ENCODE measurements around the gene PLEKHG4.
A peak's percentile ranks its signal among the peaks of the same experiment; 100 is the strongest.

Gene PLEKHG4

GRCh38 chr16:67237396-67238277, 41.7 kb upstream of the PLEKHG4 start:
- 90 to 95% methylated on average over 9 to 10 of the region's 16 CpGs for WGBS, 2 experiments (ENCODE audit: insufficient coverage in 2 of 2)
- no peak overlapping the region for H3K27ac ChIP-seq (ENCODE audit: low read depth, low read length, severe bottlenecking)

GRCh38 chr16:67238278-67238575, 41.1 kb upstream of the PLEKHG4 start:
- Histone ChIP-seq H3K9me3 (ENCODE audit: control insufficient read depth, low read length) (no peaks in the 10 kb centered on the region), H3K4me1 (ENCODE audit: control insufficient read depth, insufficient read depth, low read length, poor library complexity, severe bottlenecking) (peaks cover 34% of the 10 kb centered on the region), H3K27ac (ENCODE audit: low read depth, low read length, severe bottlenecking) (no peak overlapping the region), H3K4me3 (ENCODE audit: extremely low read depth, insufficient read depth, low read length, poor library complexity, severe bottlenecking) (no peak overlapping the region), H3K36me3 (ENCODE audit: control insufficient read depth, insufficient read depth, low read length) (peaks cover 71% of the 10 kb centered on the region)
- WGBS, 2 experiments (ENCODE audit: insufficient coverage in 2 of 2): 80 to 90% methylated on average over 1 to 2 of the region's 3 CpGs

More at GRCh38 chr16:67237396-67238277, 41.7 kb upstream of the PLEKHG4 start:
- no peak overlapping the region for H3K4me3 ChIP-seq (ENCODE audit: extremely low read depth, insufficient read depth, low read length, poor library complexity, severe bottlenecking)
- H3K4me1 ChIP-seq (ENCODE audit: control insufficient read depth, insufficient read depth, low read length, poor library complexity, severe bottlenecking): peaks cover 28% of the 10 kb centered on the region
- H3K36me3 ChIP-seq (ENCODE audit: control insufficient read depth, insufficient read depth, low read length): peaks cover 74% of the 10 kb centered on the region
- H3K9me3 ChIP-seq (ENCODE audit: control insufficient read depth, low read length): no peaks in the 10 kb centered on the region

DNA sequence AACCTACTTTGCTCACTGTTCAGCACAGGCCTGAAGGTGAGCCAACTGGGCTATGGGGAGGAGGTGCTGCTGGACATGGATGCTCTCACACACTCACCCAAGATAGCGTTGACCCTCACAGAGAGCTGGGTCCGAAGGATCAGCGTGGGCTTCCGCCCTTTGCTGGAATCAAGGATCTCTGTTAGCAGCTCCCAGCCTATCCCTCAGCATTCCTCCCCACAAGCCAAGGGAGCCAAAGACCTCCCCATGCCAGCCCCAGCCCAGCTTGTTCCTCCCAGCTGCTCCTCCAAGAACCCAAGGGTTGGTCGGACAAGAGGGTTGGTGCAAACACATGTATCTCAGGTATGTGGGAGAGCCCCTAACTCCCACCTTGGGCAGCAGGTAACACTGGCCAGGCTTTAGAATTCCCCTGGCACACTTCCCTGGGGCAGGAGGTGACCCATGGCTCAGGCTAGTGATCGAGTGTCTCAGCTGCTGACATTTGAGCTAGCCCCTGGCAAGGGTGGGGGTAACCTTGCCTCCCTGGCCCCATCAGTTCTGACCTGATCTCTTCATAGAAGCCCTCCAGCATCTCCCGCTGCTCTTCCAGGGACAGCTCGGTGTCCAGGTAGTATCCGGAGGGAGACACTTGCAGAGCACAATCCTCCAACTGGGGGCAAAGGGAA, 40.4 kb upstream of the PLEKHG4 start:
- peaks cover 41% of the 10 kb centered on the region for H3K4me1 ChIP-seq (ENCODE audit: control insufficient read depth, insufficient read depth, low read length, poor library complexity, severe bottlenecking)
- peaks cover 68% of the 10 kb centered on the region for H3K36me3 ChIP-seq (ENCODE audit: control insufficient read depth, insufficient read depth, low read length)
- no peak overlapping the region for H3K27ac ChIP-seq (ENCODE audit: low read depth, low read length, severe bottlenecking)
- no peaks in the 10 kb centered on the region for H3K9me3 ChIP-seq (ENCODE audit: control insufficient read depth, low read length)
- WGBS, 2 experiments (ENCODE audit: insufficient coverage in 2 of 2): 100% methylated on average over 6 of the region's 9 CpGs
- no peak overlapping the region for H3K4me3 ChIP-seq (ENCODE audit: extremely low read depth, insufficient read depth, low read length, poor library complexity, severe bottlenecking)

- H3K4me1 ChIP-seq (ENCODE audit: control insufficient read depth, insufficient read depth, low read length, poor library complexity, severe bottlenecking): peaks cover 56% of the 10 kb centered on the region
- no peaks in the 10 kb centered on the region for H3K9me3 ChIP-seq (ENCODE audit: control insufficient read depth, low read length)
- peaks cover 53% of the 10 kb centered on the region for H3K36me3 ChIP-seq (ENCODE audit: control insufficient read depth, insufficient read depth, low read length)
- 75 to 100% methylated on average over 1 of the region's 4 CpGs for WGBS, 2 experiments (ENCODE audit: insufficient coverage in 2 of 2)
- no peak overlapping the region for H3K4me3 ChIP-seq (ENCODE audit: extremely low read depth, insufficient read depth, low read length, poor library complexity, severe bottlenecking)
- H3K27ac ChIP-seq (ENCODE audit: low read depth, low read length, severe bottlenecking): peak overlapping the region; percentile 97
These were observed 38.8 kb upstream of the PLEKHG4 start for GRCh38 chr16:67240506-67240905.

DNA sequence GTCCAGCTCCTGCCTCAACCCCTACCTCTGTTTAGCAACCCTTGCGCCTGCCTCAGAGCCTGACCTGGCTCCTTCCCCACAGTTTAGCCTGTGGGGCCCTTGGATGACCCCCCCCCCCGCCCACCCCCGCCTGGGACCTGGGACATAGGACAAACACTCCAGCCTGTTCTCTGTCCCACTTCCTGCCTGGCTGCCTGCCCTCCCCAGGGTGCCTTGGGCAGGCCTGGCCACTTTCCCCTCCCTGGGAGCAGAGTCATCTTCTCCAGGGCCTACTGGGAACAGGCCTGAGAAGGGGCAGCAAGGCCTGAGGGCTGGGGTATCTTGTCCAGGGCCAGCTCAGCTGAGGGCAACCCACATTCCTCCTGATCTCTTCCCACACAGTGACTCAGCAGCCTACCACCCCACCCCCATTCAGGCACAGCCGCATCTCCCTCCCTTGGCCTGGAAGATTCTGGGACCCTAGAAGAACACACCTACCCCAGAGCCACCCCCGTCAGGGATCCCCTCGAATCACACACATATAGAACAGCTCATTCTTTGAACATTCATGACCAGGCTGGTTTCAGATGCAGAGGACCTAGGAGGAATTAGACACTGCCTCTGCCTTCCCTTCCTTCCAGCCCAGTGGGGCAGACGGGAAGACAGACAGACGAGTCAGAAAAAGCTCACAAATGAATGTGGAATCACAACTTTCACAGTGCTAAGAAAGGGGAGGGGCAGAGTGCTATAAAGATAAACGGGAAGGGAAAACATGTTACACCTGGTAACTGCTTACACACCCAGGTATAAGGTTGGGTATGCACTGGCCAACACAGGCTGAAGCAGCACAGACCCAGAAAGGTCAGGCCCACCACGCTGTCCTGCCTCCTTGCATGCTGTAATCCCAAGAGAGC, 38.1 kb upstream of the PLEKHG4 start:
- 75 to 79% methylated on average over 3 to 6 of the region's 10 CpGs for WGBS, 2 experiments (ENCODE audit: insufficient coverage in 2 of 2)
- peak overlapping the region; percentile 97 for H3K27ac ChIP-seq (ENCODE audit: low read depth, low read length, severe bottlenecking)
- peaks cover 45% of the 10 kb centered on the region for H3K36me3 ChIP-seq (ENCODE audit: control insufficient read depth, insufficient read depth, low read length)
- H3K4me3 ChIP-seq (ENCODE audit: extremely low read depth, insufficient read depth, low read length, poor library complexity, severe bottlenecking): no peak overlapping the region
- H3K4me1 ChIP-seq (ENCODE audit: control insufficient read depth, insufficient read depth, low read length, poor library complexity, severe bottlenecking): peaks cover 58% of the 10 kb centered on the region
- no peaks in the 10 kb centered on the region for H3K9me3 ChIP-seq (ENCODE audit: control insufficient read depth, low read length)

GRCh38 chr16:67242138-67242730, 37.1 kb upstream of the PLEKHG4 start:
- Histone ChIP-seq H3K27ac (ENCODE audit: low read depth, low read length, severe bottlenecking) (peak overlapping the region; percentile 97), H3K4me3 (ENCODE audit: extremely low read depth, insufficient read depth, low read length, poor library complexity, severe bottlenecking) (no peak overlapping the region)

GRCh38 chr16:67243481-67243880, 35.9 kb upstream of the PLEKHG4 start:
- 95 to 98% methylated on average over 4 of the region's 4 CpGs for WGBS, 2 experiments (ENCODE audit: insufficient coverage in 2 of 2)
- H3K27ac ChIP-seq (ENCODE audit: low read depth, low read length, severe bottlenecking): peak overlapping the region; percentile 96
- H3K9me3 ChIP-seq (ENCODE audit: control insufficient read depth, low read length): no peaks in the 10 kb centered on the region
- no peak overlapping the region for H3K4me3 ChIP-seq (ENCODE audit: extremely low read depth, insufficient read depth, low read length, poor library complexity, severe bottlenecking)
- peaks cover 23% of the 10 kb centered on the region for H3K36me3 ChIP-seq (ENCODE audit: control insufficient read depth, insufficient read depth, low read length)
- H3K4me1 ChIP-seq (ENCODE audit: control insufficient read depth, insufficient read depth, low read length, poor library complexity, severe bottlenecking): peaks cover 67% of the 10 kb centered on the region

More at GRCh38 chr16:67242138-67242730, 37.1 kb upstream of the PLEKHG4 start:
- Histone ChIP-seq H3K9me3 (ENCODE audit: control insufficient read depth, low read length) (no peaks in the 10 kb centered on the region), H3K4me1 (ENCODE audit: control insufficient read depth, insufficient read depth, low read length, poor library complexity, severe bottlenecking) (peaks cover 58% of the 10 kb centered on the region), H3K36me3 (ENCODE audit: control insufficient read depth, insufficient read depth, low read length) (peaks cover 36% of the 10 kb centered on the region)
- 87 to 93% methylated on average over 3 of the region's 4 CpGs for WGBS, 2 experiments (ENCODE audit: insufficient coverage in 2 of 2)

- Histone ChIP-seq H3K9me3 (ENCODE audit: control insufficient read depth, low read length) (no peaks in the 10 kb centered on the region), H3K27ac (ENCODE audit: low read depth, low read length, severe bottlenecking) (peak overlapping the region; percentile 96), H3K36me3 (ENCODE audit: control insufficient read depth, insufficient read depth, low read length) (peaks cover 13% of the 10 kb centered on the region), H3K4me1 (ENCODE audit: control insufficient read depth, insufficient read depth, low read length, poor library complexity, severe bottlenecking) (peaks cover 68% of the 10 kb centered on the region), H3K4me3 (ENCODE audit: extremely low read depth, insufficient read depth, low read length, poor library complexity, severe bottlenecking) (peak overlapping the region; percentile 86)
- 56 to 72% methylated on average over 4 to 5 of the region's 5 CpGs for WGBS, 2 experiments (ENCODE audit: insufficient coverage in 2 of 2)
These were observed 34.7 kb upstream of the PLEKHG4 start for GRCh38 chr16:67244387-67245185.

DNA sequence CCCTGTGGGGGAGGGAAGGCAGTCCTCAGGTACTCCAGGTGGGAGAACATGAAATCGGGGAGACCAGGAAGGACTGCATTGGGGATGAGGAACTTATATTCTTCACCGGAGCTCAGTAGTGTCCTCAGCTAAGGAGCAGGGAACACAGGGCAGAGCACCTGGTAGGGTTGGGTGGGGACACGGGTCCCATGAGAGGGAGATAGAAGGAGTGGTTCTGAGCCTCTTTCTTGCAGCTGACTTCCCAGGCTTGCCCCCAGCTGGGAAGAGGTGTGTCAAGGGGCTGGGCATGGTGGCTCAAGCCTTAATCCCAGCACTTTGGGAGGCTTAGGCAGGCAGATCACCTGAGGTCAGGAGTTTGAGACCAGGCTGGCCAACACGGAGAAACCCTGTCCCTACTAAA, 34.1 kb upstream of the PLEKHG4 start:
- H3K27ac ChIP-seq (ENCODE audit: low read depth, low read length, severe bottlenecking): peak overlapping the region; percentile 96
- no peaks in the 10 kb centered on the region for H3K9me3 ChIP-seq (ENCODE audit: control insufficient read depth, low read length)
- H3K4me1 ChIP-seq (ENCODE audit: control insufficient read depth, insufficient read depth, low read length, poor library complexity, severe bottlenecking): peaks cover 62% of the 10 kb centered on the region
- H3K36me3 ChIP-seq (ENCODE audit: control insufficient read depth, insufficient read depth, low read length): peaks cover 8% of the 10 kb centered on the region
- WGBS, 2 experiments (ENCODE audit: insufficient coverage in 2 of 2): 84 to 88% methylated on average over 3 to 4 of the region's 4 CpGs
- peak overlapping the region; percentile 86 for H3K4me3 ChIP-seq (ENCODE audit: extremely low read depth, insufficient read depth, low read length, poor library complexity, severe bottlenecking)
